ENCODE results near the gene VWA2.
A peak's percentile ranks its signal among the peaks of the same experiment; 100 is the strongest.

Gene VWA2, protein sequence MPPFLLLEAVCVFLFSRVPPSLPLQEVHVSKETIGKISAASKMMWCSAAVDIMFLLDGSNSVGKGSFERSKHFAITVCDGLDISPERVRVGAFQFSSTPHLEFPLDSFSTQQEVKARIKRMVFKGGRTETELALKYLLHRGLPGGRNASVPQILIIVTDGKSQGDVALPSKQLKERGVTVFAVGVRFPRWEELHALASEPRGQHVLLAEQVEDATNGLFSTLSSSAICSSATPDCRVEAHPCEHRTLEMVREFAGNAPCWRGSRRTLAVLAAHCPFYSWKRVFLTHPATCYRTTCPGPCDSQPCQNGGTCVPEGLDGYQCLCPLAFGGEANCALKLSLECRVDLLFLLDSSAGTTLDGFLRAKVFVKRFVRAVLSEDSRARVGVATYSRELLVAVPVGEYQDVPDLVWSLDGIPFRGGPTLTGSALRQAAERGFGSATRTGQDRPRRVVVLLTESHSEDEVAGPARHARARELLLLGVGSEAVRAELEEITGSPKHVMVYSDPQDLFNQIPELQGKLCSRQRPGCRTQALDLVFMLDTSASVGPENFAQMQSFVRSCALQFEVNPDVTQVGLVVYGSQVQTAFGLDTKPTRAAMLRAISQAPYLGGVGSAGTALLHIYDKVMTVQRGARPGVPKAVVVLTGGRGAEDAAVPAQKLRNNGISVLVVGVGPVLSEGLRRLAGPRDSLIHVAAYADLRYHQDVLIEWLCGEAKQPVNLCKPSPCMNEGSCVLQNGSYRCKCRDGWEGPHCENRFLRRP

DNA sequence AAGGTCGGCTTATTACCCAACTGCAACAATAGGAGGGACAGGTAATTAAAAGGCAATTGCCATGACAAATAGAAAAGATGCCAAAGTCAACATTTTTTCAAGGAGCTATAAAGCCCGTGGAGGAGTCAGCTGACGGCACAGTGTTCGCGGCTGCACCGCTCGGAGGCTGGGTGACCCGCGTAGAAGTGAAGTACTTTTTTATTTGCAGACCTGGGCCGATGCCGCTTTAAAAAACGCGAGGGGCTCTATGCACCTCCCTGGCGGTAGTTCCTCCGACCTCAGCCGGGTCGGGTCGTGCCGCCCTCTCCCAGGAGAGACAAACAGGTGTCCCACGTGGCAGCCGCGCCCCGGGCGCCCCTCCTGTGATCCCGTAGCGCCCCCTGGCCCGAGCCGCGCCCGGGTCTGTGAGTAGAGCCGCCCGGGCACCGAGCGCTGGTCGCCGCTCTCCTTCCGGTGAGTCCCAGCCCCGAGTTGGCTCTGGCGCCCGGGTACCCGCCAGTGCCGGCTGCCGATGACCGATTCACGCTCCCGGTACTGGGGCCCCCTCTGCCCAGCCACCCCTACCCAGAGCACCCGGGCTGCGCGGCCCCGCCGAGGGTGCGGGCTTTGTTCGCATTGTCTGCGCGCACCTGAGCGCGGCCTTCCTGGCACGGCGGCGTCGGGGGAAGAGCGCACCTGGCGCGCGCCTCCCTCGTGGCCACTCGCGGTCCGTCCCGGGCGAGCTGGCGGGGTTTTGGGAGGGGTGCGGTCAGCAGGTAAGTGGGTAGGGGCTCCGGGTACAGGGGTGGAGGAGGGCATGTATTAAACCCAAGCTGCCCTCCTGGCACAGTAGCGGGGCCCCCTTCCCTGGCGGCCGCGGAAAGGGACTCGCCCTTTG, at the start of gene VWA2:
VWA2 (plus strand) TSS at position 138 of the 877 bp plus-strand sequence. CDS start 9,460 bp downstream, outside the sequence.
- H3K27me3 ChIP-seq (ENCODE audit: control insufficient read depth, insufficient read depth, low read length): no peaks in the 10 kb centered on the region

DNA sequence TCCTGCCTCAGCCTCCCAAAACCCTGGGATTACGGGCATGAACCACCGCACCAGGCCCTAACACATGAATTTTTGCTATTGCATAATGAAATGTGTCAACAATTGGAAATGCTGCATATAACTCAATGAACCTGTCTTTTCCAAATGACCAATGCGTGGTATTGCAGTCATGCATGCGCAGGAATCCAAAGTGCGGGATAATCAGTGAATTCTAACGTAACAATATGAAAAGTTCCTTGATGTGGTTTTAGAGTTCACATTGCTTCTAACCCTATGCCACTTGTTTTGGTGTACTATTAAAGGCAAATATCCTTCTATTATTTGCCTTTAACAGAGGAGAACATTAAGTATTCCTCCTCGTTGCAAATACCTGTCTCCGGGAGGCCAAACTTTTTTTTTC, 49.4 kb upstream of the VWA2 start:
- no peaks in the 10 kb centered on the region for H3K9me3 ChIP-seq (ENCODE audit: control insufficient read depth, low read length)
- H3K4me1 ChIP-seq: no peaks in the 10 kb centered on the region
- no peaks in the 10 kb centered on the region for H3K36me3 ChIP-seq (ENCODE audit: control insufficient read depth, insufficient read depth, low read length)
- no peak overlapping the region for H3K27ac ChIP-seq
- H3K4me2 ChIP-seq (ENCODE audit: low read length): no peak overlapping the region
- H3K9ac ChIP-seq: no peak overlapping the region
- no peaks in the 10 kb centered on the region for H3K79me2 ChIP-seq
- TF ChIP-seq, protein P1, sequence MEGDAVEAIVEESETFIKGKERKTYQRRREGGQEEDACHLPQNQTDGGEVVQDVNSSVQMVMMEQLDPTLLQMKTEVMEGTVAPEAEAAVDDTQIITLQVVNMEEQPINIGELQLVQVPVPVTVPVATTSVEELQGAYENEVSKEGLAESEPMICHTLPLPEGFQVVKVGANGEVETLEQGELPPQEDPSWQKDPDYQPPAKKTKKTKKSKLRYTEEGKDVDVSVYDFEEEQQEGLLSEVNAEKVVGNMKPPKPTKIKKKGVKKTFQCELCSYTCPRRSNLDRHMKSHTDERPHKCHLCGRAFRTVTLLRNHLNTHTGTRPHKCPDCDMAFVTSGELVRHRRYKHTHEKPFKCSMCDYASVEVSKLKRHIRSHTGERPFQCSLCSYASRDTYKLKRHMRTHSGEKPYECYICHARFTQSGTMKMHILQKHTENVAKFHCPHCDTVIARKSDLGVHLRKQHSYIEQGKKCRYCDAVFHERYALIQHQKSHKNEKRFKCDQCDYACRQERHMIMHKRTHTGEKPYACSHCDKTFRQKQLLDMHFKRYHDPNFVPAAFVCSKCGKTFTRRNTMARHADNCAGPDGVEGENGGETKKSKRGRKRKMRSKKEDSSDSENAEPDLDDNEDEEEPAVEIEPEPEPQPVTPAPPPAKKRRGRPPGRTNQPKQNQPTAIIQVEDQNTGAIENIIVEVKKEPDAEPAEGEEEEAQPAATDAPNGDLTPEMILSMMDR (IDR thresholded peaks at IDR 0.05): no peak
- no peaks in the 10 kb centered on the region for H3K27me3 ChIP-seq (ENCODE audit: control insufficient read depth, insufficient read depth, low read length)
- H3K4me3 ChIP-seq (ENCODE audit: low read depth, low read length): no peak overlapping the region
- no peak overlapping the region for H2AFZ ChIP-seq

More for the DNA sequence above, at the start of gene VWA2:
- Histone ChIP-seq H3K4me3 (ENCODE audit: low read depth, low read length) (peak within 1 kb of the TSS; percentile 51), H3K9me3 (ENCODE audit: control insufficient read depth, low read length) (no peaks in the 10 kb centered on the region), H3K36me3 (ENCODE audit: control insufficient read depth, insufficient read depth, low read length) (no peaks in the 10 kb centered on the region), H3K4me1 (no peaks in the 10 kb centered on the region), H2AFZ (peak within 1 kb of the TSS; percentile 65), H3K4me2 (ENCODE audit: low read length) (peak within 1 kb of the TSS; percentile 80), H3K79me2 (no peaks in the 10 kb centered on the region), H3K9ac (no peak within 1 kb of the TSS), H3K27ac (no peak within 1 kb of the TSS)
- TF ChIP-seq, protein P1 (IDR thresholded peaks at IDR 0.05): peak; percentile 28

DNA sequence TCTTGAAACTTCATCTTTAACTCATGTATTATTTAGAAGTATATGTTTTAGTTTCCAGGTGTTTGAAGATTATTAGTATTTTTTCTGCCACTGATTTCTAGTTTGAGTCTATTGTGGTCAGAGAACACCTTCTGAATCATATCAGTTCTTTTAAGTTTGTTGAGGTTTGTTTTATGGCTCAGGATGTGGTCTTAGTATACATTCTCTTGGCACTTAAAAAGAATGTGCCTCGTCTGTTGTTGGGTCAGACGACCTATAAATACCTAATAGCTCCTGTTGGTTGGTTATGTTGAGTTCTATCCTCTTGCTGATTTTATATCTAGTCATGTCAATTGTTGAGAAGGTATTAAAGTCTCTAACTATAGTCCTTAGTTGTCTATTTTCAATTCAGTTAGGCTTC, 44.0 kb upstream of the VWA2 start:
- no peak overlapping the region for H3K27ac ChIP-seq
- no peaks in the 10 kb centered on the region for H3K27me3 ChIP-seq (ENCODE audit: control insufficient read depth, insufficient read depth, low read length)
- no peaks in the 10 kb centered on the region for H3K36me3 ChIP-seq (ENCODE audit: control insufficient read depth, insufficient read depth, low read length)
- H3K4me1 ChIP-seq: no peaks in the 10 kb centered on the region
- TF ChIP-seq, protein P1 (IDR thresholded peaks at IDR 0.05): no peak
- H3K9ac ChIP-seq: no peak overlapping the region
- no peak overlapping the region for H3K4me2 ChIP-seq (ENCODE audit: low read length)
- no peak overlapping the region for H3K4me3 ChIP-seq (ENCODE audit: low read depth, low read length)
- no peaks in the 10 kb centered on the region for H3K9me3 ChIP-seq (ENCODE audit: control insufficient read depth, low read length)
- no peak overlapping the region for H2AFZ ChIP-seq
- H3K79me2 ChIP-seq: no peaks in the 10 kb centered on the region

DNA sequence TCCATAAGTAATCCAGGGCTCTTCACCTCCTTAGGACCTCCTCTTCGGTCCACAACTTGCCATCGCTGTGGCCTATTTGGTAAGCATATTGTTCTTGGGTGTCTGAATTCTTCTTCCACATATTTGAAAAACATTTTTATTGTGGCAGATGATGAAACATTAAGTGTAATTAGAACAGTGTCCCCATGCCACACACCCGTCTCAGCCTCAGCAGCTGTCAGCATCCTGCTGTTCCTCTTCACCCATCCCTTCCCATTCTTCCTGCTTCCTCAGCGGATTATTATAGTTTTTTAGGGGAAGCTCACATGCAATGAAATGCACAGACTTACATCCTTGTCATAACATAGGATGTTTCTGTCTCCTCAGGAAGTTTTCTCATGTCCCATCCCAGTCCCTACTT, 39.8 kb upstream of the VWA2 start:
- no peak overlapping the region for H3K9ac ChIP-seq
- no peaks in the 10 kb centered on the region for H3K27me3 ChIP-seq (ENCODE audit: control insufficient read depth, insufficient read depth, low read length)
- H3K27ac ChIP-seq: no peak overlapping the region
- no peaks in the 10 kb centered on the region for H3K79me2 ChIP-seq
- H3K4me3 ChIP-seq (ENCODE audit: low read depth, low read length): no peak overlapping the region
- H3K36me3 ChIP-seq (ENCODE audit: control insufficient read depth, insufficient read depth, low read length): no peaks in the 10 kb centered on the region
- no peaks in the 10 kb centered on the region for H3K9me3 ChIP-seq (ENCODE audit: control insufficient read depth, low read length)
- H3K4me1 ChIP-seq: no peaks in the 10 kb centered on the region
- TF ChIP-seq, protein P1 (IDR thresholded peaks at IDR 0.05): no peak
- H2AFZ ChIP-seq: no peak overlapping the region
- no peak overlapping the region for H3K4me2 ChIP-seq (ENCODE audit: low read length)
